T-cell (primary cell): ENCODE data around the gene SPZ1. TPM values are rescaled to one million over a fixed set of nuclear protein-coding genes. Genes with fewer than 3 reads are reported as not detected.
A peak's percentile ranks its signal among the peaks of the same experiment; 100 is the strongest.
"Not testable (repeated sequence)": the region's sequence is repeated elsewhere in the genome, so short reads cannot be mapped to it uniquely, and the experiment has no call there.

Source experiments
- ATAC-seq, 4 experiments: fragments of 200-7000 bp in 3 of 4; fragments of 150-1000 bp in 1 of 4; cut with Tn5 transposase; replicated peaks in 1 of 4; 1 replicate in 3 of 4; 2 replicates in 1 of 4; pipeline ENCODE4 v1.10.0; 2021; ENCODE audit warnings: moderate library complexity in 3 of 4, mild to moderate bottlenecking in 2 of 4, moderate number of reproducible peaks in 1 of 4
- CTCF ChIA-PET, 2 donors: fragments of 300-600 bp; sonication (Branson Sonifier 250); formaldehyde crosslinking; loops; one replicate each; lab custom pipeline; 2022; ENCODE audit warnings: antibody characterized with exemption in 2 of 2; lab: Charles Lee
- POLR2A ChIA-PET, 2 donors: fragments of 300-600 bp; sonication (Branson Sonifier 250); formaldehyde crosslinking; loops; one replicate each; lab custom pipeline; 2022; ENCODE audit warnings: antibody characterized with exemption in 2 of 2; lab: Charles Lee
- DNase-seq, 35 experiments: peaks; one replicate each; pipeline versions ENCODE4 v3.0.0 to v3.0.0-alpha.2; 2013 to 2023
- H3K27ac ChIP-seq: one replicate; pipeline ENCODE4 v1.5.1; 2013; ENCODE audit warnings: low read length
- H3K27me3 ChIP-seq, 2 experiments: replicated peaks in 1 of 2; 1 replicate in 1 of 2; 2 replicates in 1 of 2; pipeline versions ENCODE4 v1.6.1 to v1.7.0; 2013; ENCODE audit warnings: low read length in 1 of 2, mixed read lengths in 1 of 2; ENCODE audit not compliant: control insufficient read depth in 2 of 2, insufficient read depth in 2 of 2; ENCODE audit errors: extremely low read depth in 1 of 2
- H3K36me3 ChIP-seq, 2 donors: 1 replicate in 1 of 2; 2 replicates in 1 of 2; pipeline versions ENCODE4 v1.6.1 to v1.7.0; 2013; ENCODE audit warnings: low read length in 1 of 2; ENCODE audit not compliant: control insufficient read depth in 2 of 2, insufficient read depth in 1 of 2; ENCODE audit errors: extremely low read depth in 1 of 2
- H3K4me1 ChIP-seq, 2 experiments: 1 replicate in 1 of 2; 2 replicates in 1 of 2; pipeline versions ENCODE4 v1.6.1 to v1.7.0; 2013; ENCODE audit warnings: low read length in 2 of 2, mixed read lengths in 1 of 2; ENCODE audit not compliant: insufficient read depth in 2 of 2, control insufficient read depth in 1 of 2; ENCODE audit errors: extremely low read depth in 1 of 2
- H3K4me3 ChIP-seq, 2 donors: 1 replicate in 1 of 2; 2 replicates in 1 of 2; pipeline versions ENCODE4 v1.5.1 to v1.7.0; 2013; ENCODE audit warnings: mild to moderate bottlenecking in 2 of 2, low read length in 1 of 2, moderate library complexity in 1 of 2; ENCODE audit not compliant: control insufficient read depth in 1 of 2; ENCODE audit errors: extremely low read depth in 1 of 2
- H3K9me3 ChIP-seq: 2 replicates; pipeline ENCODE4 v1.7.0; 2013
- H3K27ac Mint-ChIP-seq, 2 donors: one replicate each; pipeline ENCODE4 v1.8.0; 2020 to 2021; ENCODE audit warnings: mild to moderate bottlenecking in 2 of 2, mixed read lengths in 2 of 2
- H3K27me3 Mint-ChIP-seq, 2 donors: one replicate each; pipeline ENCODE4 v1.8.0; 2021 to 2022; ENCODE audit warnings: mixed read lengths in 2 of 2
- H3K36me3 Mint-ChIP-seq: one replicate; pipeline ENCODE4 v1.8.0; 2021; ENCODE audit warnings: mixed read lengths
- H3K4me1 Mint-ChIP-seq, 3 donors: one replicate each; pipeline ENCODE4 v1.8.0; 2020 to 2022; ENCODE audit warnings: mixed read lengths in 3 of 3, mild to moderate bottlenecking in 1 of 3
- H3K4me3 Mint-ChIP-seq, 3 donors: one replicate each; pipeline ENCODE4 v1.8.0; 2020 to 2022; ENCODE audit warnings: mild to moderate bottlenecking in 3 of 3, mixed read lengths in 3 of 3, moderate library complexity in 3 of 3
- H3K9me3 Mint-ChIP-seq, 3 donors: one replicate each; pipeline ENCODE4 v1.8.0; 2020 to 2022; ENCODE audit warnings: mixed read lengths in 3 of 3
- WGBS: methylation state at CpG from one replicate; pipeline ENCODE4 v1.1.5; 2013; ENCODE audit warnings: missing lambda C conversion rate; ENCODE audit not compliant: insufficient coverage; 5-methylcytosine and 5-hydroxymethylcytosine counted together
- total RNA-seq, 35 experiments: library from RNA in 6 of 35; stranded (reverse) in 6 of 35; fragments of 120-200 nt in 1 of 35; gene quantifications; one replicate each; pipeline versions ENCODE4 v1.2.1 to v1.2.4 and lab custom pipeline; 2013 to 2026

Gene SPZ1
- total RNA-seq, 5 donors from 2014 or later (not counting 1 experiment from before 2014, with no cell fraction given), result not detected

DNA sequence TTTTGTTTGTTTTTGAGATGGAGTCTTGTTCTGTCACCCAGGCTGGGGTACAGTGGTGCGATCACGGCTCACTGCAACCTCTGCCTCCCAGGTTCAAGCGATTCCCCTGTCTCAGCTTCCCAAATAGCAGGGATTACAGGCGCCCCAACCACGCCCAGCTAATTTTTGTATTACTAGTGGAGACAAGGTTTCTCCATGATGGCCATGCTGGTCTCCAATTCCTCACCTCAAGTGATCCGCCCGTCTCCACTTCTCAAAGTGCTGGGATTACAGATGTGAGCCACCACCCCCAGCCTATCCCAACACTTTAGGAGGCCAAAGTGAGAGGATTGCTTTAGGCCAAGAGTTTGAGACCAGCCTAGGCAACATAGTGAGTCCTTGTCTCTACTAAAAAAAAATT lies 19.3 kb downstream of the SPZ1 start:
- no peaks in the 10 kb centered on the region for H3K4me1 Mint-ChIP-seq
- 97% methylated on average over 4 of the region's 7 CpGs for WGBS
- DNase-seq, result no peak
- ChIA-PET POLR2A (no interaction called here), CTCF (interaction anchor here in 1 of 2 donors (1.1 kb wide), 1 partner anchor 15 kb away, joined by 9 read pairs; no protein-coding TSS in a partner anchor)
- H3K27ac Mint-ChIP-seq, result no peak overlapping the region
- H3K27ac ChIP-seq, result no peak overlapping the region
- H3K27me3 Mint-ChIP-seq, result peaks cover 16 to 21% of the 10 kb centered on the region in 2 donors
- H3K9me3 ChIP-seq, result no peaks in the 10 kb centered on the region
- H3K36me3 Mint-ChIP-seq, result no peaks in the 10 kb centered on the region
- no peaks in the 10 kb centered on the region for H3K9me3 Mint-ChIP-seq
- H3K27me3 ChIP-seq, result peaks cover 0 to 28% of the 10 kb centered on the region in 2 experiments
- H3K4me3 ChIP-seq, result no peak overlapping the region
- no peak overlapping the region for H3K4me3 Mint-ChIP-seq
- no peaks in the 10 kb centered on the region for H3K36me3 ChIP-seq
- no peak for ATAC-seq
- no peaks in the 10 kb centered on the region for H3K4me1 ChIP-seq

DNA sequence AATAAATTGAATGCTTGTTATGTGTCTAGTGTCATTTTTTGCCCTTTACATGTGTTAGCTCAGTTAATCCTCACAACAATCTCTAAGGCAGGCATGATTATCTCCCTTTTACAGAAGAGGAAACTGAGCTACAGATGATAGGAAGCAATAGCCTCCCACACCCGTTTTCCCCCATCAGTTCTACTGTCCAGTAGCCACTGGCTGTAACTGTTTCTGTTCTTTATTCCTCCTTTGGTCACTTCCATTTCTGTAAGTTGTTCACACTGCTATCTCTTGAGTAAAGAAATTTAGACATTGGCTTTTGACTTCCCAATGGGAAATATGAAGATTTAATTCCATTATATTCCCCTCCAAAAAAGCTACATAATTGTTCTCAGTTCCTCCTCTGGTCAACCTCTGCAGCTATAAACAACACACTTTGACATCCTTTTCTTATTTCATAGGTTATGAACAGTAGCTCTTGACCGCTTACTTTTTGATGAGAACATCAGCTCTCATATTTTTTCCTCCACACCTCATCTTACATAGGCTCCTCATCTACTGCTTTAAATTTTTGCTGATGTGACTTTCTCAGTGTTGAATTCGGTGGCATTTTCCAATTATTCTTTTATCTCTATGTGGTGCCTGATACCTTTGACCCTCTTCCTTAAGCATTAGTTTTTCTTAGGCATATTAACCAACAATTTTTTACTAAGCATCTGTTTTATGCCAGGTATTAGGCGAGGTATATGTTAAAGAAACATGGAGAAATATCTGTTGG lies 21.4 kb downstream of the SPZ1 start:
- DNase-seq, result no peak
- no peak overlapping the region for H3K4me3 ChIP-seq
- H3K4me1 Mint-ChIP-seq, result peaks cover 0 to 3% (median 0%) of the 10 kb centered on the region in 3 donors
- H3K4me1 ChIP-seq, result no peaks in the 10 kb centered on the region
- H3K27me3 Mint-ChIP-seq, result peaks cover 10 to 18% of the 10 kb centered on the region in 2 donors
- WGBS, result 20% methylated on average over 1 of the region's 4 CpGs
- H3K27me3 ChIP-seq, result peaks cover 0 to 25% of the 10 kb centered on the region in 2 experiments
- no peaks in the 10 kb centered on the region for H3K36me3 Mint-ChIP-seq
- H3K9me3 Mint-ChIP-seq, result no peaks in the 10 kb centered on the region
- no peak overlapping the region for H3K4me3 Mint-ChIP-seq
- CTCF ChIA-PET, result interaction anchor here in 1 of 2 donors (1.1 kb wide), 1 partner anchor 257 kb away, joined by 3 read pairs; no protein-coding TSS in a partner anchor
- no peak overlapping the region for H3K27ac Mint-ChIP-seq
- POLR2A ChIA-PET, result interaction anchor here in 1 of 2 donors (0.6 kb wide), 1 partner anchor 317 kb away, joined by 4 read pairs; no protein-coding TSS in a partner anchor
- no peaks in the 10 kb centered on the region for H3K36me3 ChIP-seq
- ATAC-seq, result no peak
- no peak overlapping the region for H3K27ac ChIP-seq
- no peaks in the 10 kb centered on the region for H3K9me3 ChIP-seq

DNA sequence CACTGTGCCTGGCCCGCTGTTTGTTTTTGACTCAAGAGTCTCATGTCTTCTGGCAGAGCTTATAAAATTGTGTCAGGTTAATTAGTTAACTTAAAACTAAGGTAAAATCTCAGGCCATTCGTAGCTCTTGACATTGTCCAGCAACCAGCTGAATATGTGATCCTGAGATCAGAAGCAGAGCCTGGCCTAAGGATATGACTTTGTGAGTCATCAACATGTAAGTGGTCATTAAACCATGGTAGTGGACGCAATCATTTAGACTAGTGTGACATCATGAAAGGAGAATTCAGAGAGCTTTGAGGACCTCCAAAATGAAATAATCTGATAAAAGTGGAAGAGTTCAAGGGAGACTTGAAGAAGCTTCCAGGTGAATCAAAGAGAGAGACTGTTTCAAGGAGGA lies 23.3 kb downstream of the SPZ1 start:
- Histone ChIP-seq H3K27ac (no peak overlapping the region), H3K4me3 (no peak overlapping the region), H3K36me3 (no peaks in the 10 kb centered on the region), H3K27me3 (peaks cover 0 to 19% of the 10 kb centered on the region in 2 experiments), H3K9me3 (no peaks in the 10 kb centered on the region), H3K4me1 (no peaks in the 10 kb centered on the region)
- Mint-ChIP-seq H3K27me3 (peaks cover 10 to 11% of the 10 kb centered on the region in 2 donors), H3K9me3 (no peaks in the 10 kb centered on the region), H3K27ac (no peak overlapping the region), H3K36me3 (no peaks in the 10 kb centered on the region), H3K4me1 (peaks cover 0 to 4% (median 0%) of the 10 kb centered on the region in 3 donors), H3K4me3 (no peak overlapping the region)
- ChIA-PET POLR2A (no interaction called here), CTCF (interaction anchor here in 1 of 2 donors (0.7 kb wide), 1 partner anchor 789 kb away, joined by 3 read pairs; no protein-coding TSS in a partner anchor)
- no peak for DNase-seq
- 95% methylated on average over 3 of the region's 3 CpGs for WGBS
- ATAC-seq, result no peak

DNA sequence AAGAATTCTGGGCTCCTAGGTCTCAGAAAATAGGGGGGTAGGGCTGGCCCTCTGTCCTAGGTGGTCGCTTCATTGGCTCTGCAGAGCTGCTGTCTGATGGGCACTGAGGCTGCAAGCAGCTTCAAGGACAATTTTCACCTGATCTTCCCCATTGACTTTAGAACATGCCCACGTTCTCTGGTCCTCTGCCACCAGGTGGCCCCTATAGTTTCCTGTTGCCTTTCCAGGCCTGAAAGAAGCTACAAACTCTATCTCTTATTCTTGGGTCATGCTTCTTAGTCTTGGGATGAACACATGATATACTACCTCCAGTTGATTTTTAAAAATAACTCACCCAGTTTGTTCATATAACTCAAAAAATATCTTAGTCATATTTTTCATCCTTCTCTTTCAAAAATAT lies 26.3 kb downstream of the SPZ1 start:
- peaks cover 10% of the 10 kb centered on the region in 2 donors for H3K27me3 Mint-ChIP-seq
- no peaks in the 10 kb centered on the region for H3K36me3 Mint-ChIP-seq
- H3K9me3 Mint-ChIP-seq, result no peaks in the 10 kb centered on the region
- Histone ChIP-seq H3K36me3 (no peaks in the 10 kb centered on the region), H3K27ac (no peak overlapping the region), H3K4me1 (no peaks in the 10 kb centered on the region), H3K9me3 (no peaks in the 10 kb centered on the region), H3K27me3 (peaks cover 0 to 7% of the 10 kb centered on the region in 2 experiments), H3K4me3 (no peak overlapping the region)
- CTCF ChIA-PET, result interaction anchor here (0.5 to 1.2 kb wide), 5 partner anchors 16 to 849 kb away, joined by 3 read pairs; partner anchors contain the start of gene ZFYVE16 (in 1 of the 2)
- no peak overlapping the region for H3K4me3 Mint-ChIP-seq
- DNase-seq (peak in 29 of 35 experiments; percentile 1 to 56 (median 19)), ATAC-seq (peak in 3 of 4 experiments; percentile 45 to 78 (median 57))
- peaks cover 0 to 4% (median 0%) of the 10 kb centered on the region in 3 donors for H3K4me1 Mint-ChIP-seq
- 29% methylated on average over 2 of the region's 2 CpGs for WGBS
- H3K27ac Mint-ChIP-seq, result no peak overlapping the region
- POLR2A ChIA-PET, result no interaction called here

DNA sequence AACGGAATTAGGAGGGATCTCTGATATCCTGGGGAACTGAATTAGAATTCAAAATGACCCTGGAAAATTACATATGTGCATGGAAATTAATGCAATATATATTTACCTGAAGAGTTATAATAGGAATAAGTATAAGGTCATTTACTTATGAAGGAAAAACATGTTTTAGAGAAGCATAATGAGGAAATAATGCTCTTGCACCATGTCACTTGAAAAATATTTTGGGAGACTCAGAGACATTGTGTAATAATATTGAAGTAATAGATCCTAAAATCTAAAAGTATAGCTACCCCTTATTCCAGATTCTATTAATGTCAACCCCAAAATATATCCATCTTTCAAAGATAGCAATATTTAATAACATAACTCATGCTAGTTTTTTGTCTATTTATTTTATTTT lies 28.4 kb downstream of the SPZ1 start:
- Mint-ChIP-seq H3K36me3 (no peaks in the 10 kb centered on the region), H3K4me3 (no peak overlapping the region), H3K27ac (no peak overlapping the region), H3K9me3 (no peaks in the 10 kb centered on the region), H3K27me3 (peaks cover 0 to 1% of the 10 kb centered on the region in 2 donors), H3K4me1 (peaks cover 0 to 4% (median 0%) of the 10 kb centered on the region in 3 donors)
- ATAC-seq (no peak), DNase-seq (no peak)
- no peak overlapping the region for H3K27ac ChIP-seq
- H3K9me3 ChIP-seq, result no peaks in the 10 kb centered on the region
- POLR2A ChIA-PET, result no interaction called here
- CTCF ChIA-PET, result interaction anchor here in 1 of 2 donors (0.6 kb wide), 1 partner anchor 1088 kb away, joined by 3 read pairs; no protein-coding TSS in a partner anchor
- no peaks in the 10 kb centered on the region for H3K4me1 ChIP-seq
- H3K27me3 ChIP-seq, result peaks cover 0 to 2% of the 10 kb centered on the region in 2 experiments
- no CpG with 5 or more reads among the region's 1 CpG for WGBS
- no peaks in the 10 kb centered on the region for H3K36me3 ChIP-seq
- H3K4me3 ChIP-seq, result no peak overlapping the region

DNA sequence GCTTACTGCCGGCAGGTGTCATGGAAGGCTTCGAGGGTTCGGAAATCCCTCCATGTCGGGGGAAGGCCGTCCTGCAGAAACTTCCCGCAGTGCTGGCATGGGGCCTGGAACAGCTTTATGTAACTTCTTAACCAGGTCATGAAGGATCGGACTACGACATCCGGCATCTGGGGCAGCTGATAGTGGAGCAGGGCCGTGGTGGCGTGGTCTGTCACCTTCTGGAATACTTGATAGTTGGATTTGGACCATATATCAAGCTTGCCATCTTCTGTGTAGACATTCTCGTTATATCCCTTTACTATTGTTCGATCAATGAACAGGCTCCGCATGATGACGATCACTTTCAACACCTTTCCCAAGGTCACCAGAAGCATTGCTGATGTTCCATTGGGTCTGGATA lies 31.2 kb downstream of the SPZ1 start:
- ATAC-seq, CTCF ChIA-PET, H3K4me3 ChIP-seq: not testable (repeated sequence)

More for the DNA sequence above, 31.2 kb downstream of the SPZ1 start:
- H3K27me3 Mint-ChIP-seq, H3K9me3 Mint-ChIP-seq, H3K9me3 ChIP-seq, POLR2A ChIA-PET, H3K27ac ChIP-seq, DNase-seq, H3K4me3 Mint-ChIP-seq, H3K27ac Mint-ChIP-seq, H3K4me1 ChIP-seq, H3K36me3 Mint-ChIP-seq, H3K27me3 ChIP-seq, H3K4me1 Mint-ChIP-seq, H3K36me3 ChIP-seq: not testable (repeated sequence)
- WGBS, result 100% methylated on average over 5 of the region's 15 CpGs
